GM18858 (cell line): ENCODE data around the gene BYSL.
"Not testable (repeated sequence)": the region's sequence is repeated elsewhere in the genome, so short reads cannot be mapped to it uniquely, and the experiment has no call there.

Experiments
- ATAC-seq: cut with Tn5 transposase; IDR thresholded peaks from one replicate; pipeline ENCODE4 v1.9.1; 2021; ENCODE audit not compliant: unreplicated experiment

The BYSL gene

DNA sequence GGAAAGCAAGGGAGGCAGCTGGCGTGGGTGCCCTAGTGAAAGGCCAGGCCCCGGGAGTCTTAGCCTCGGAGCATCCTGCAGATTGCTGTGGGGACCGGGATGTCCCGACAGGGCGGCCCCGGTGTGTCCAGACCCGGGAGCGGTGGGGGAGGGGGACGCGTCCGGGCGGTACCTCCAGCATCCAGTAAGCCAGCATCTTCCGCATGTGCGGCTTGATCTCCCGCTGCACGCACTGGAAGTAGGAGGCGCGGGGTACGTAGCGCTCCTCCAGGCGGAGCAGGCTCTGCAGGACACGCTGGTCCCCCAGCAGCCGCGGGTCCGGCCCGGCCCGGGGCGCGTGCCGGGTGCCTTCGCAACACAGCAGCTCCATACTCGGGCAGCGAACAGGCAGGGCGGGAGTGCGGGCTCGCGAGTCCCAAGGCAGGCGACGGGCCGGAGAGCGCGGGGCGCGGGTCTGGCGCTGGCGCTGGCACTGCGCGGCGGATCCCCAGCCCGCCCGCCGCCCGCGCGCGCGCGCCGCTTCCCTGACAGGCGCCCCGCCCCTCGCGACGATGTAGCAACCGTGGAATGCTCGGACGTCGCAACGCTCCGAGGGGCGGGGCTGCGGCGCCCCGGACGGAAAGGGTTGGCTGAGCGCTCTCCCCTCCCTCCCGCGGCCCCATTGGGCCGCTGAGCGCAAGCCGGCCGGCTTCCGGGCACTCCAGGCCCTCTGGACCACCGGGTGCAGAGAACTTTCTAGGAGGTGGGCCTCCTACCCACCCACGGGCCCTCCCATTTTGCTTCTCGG lies 20.2 kb downstream of the BYSL start, which contains the start of gene CCND3:
TSS of gene CCND3 (minus strand) at position 529 of the 787 bp plus-strand sequence. CDS start at position 370, 159 bp downstream.
- peak; percentile 78 for ATAC-seq

DNA sequence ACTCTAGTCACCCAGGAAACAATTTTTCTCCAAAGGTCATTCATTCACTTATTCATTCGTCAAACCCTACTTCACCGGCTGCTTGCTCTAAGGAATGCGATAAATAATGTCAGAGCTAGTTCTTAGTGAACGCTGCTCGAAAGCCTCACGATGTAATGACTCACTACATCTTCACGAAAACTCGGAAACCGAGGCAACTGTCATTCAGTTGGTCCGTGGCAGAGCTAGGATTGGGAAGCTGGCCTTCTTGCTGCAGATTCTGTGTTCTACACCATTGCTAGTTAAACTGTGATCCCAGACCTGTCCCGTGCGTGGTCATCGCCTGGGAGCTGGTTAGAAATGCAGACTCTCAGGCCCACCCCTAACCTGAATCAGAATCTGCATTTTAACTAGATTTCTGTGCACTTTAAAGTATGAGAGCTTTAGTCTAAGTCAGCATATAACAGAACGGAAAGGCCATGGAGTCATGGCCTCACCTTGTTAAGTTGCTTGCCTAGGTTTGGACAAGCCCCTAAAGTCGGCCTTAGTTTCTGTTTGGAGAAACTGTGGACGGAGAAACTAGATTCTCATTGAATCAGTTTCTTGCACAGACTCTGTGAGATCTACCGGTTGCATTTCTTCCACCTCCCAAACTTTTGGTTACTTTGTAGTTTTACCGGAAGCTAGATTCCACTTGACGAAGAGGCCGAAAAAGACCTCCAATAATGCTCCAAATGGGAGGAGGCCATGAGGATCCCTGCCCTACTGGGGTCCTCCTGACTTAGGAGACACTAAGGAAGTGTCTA lies 21.0 kb downstream of the BYSL start:
- ATAC-seq = no peak

DNA sequence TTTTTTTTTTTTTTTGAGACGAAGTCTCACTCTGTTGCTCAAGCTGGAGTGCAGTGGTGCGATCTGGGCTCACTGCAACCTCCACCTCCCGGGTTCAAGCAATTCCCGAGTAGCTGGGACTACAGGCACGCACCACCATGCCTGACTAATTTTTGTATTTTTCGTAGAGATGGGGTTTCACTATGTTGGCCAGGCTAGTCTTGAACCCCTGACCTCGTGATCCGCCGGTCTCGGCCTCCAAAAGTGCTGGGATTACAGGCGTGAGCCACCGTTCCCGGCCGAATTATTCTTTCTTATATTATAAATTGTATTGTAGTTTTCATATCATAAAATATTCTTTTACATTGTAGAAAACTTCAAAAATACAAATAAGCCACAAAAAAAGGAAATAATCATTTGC lies 21.6 kb downstream of the BYSL start:
- ATAC-seq = not testable (repeated sequence)

DNA sequence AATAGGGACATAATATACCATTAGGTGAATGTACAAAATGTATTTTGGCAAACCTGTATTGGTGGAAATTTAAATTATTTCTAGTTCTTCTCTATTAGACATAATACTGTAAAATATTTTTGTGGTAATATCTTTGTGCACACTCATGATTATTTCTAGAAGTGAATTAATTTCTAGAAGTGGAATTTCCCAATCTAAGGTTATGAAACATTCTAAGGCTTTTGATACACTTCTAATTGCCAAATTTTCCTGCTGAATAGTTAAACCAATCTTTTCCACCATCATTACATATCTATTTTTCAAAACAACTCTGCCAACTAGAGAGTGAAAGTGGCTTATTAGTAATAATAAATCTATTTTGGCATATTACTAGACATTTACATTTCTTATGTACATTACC lies 22.2 kb downstream of the BYSL start:
- ATAC-seq = no peak

DNA sequence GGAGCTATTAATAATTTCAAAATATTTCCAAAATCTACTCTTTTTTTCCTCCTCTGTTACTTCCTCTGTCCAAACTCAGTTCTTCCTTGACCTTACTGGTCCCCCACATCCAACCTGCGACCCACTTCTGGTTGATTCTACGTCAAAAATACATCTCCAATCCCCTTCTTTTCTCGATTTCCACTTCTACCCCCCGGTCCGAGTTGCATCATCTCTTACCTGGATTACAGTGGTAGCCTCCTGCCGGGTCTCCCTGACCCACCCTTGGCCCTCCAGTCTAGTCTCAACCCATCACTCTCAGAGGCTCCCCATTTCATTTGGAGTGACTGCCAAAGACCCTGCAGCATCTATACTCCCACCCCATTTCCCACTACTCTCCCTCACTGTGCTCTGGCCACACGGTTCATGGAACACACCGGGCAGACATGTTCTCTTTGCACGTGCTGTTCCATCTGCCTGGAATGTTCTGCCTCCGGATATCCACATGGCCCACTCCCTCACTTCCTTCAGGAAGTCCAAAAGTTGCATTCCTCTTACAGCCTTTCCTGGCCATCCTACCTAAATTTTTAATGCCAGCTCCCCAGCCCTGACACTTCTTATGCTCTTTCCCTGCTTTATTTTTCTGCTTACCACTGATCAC lies 26.4 kb downstream of the BYSL start:
- ATAC-seq = no peak

DNA sequence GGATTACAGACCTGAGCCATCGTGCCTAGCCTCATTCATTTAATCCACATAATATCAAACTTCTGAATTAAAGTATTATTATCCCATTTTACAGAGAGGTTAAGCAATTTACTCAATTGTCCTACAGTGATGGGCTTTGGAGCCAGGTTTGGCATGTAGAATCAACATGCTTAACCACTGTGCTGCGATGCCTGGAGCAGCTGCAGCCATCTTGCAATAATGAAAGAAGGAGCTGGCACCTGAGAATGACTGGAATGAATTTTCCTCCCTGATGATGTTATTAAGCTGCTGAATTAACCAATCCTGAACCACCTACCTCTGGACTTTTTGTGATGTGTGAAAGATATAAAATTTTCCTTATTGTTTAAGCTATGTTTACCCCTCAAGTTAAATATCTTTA lies 33.4 kb downstream of the BYSL start:
- no peak for ATAC-seq

DNA sequence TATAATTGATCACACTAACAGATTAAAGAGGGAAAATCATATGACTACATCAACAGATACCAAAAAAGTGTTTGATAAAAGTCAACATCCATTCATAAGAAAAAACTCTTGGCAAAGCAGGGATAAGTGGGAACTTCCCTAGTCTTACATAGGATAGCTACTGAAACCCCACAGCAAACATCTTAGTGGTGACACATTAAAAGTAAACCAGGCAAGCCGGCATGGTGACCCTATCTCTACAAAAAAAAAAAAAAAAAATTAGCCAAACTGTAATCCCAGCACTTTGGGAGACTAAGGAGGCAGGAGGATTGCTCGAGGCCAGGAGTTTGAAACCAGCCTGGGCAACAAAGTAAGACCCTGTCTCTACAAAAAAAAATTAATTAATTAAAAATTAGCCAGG lies 34.1 kb downstream of the BYSL start:
- ATAC-seq = no peak

DNA sequence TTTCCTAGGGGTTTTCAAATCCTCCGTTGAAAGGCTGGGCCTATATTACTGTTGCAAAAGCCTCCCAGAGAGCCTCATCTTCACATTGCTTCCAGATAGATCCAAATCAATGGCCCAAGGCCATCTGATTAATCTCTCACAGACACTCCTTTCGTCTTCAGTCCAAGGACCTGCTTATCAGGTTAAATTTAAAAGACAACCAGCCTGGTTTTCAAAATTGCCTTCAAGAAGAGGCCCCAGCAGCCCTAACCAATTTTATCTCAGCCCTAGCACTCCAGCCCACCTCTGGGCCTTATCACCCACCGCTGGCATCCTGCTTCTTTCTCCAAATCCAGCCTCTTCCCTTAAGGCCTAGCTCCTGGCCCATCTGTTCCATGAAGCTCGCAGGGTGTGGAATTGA lies 35.8 kb downstream of the BYSL start:
- ATAC-seq = no peak

DNA sequence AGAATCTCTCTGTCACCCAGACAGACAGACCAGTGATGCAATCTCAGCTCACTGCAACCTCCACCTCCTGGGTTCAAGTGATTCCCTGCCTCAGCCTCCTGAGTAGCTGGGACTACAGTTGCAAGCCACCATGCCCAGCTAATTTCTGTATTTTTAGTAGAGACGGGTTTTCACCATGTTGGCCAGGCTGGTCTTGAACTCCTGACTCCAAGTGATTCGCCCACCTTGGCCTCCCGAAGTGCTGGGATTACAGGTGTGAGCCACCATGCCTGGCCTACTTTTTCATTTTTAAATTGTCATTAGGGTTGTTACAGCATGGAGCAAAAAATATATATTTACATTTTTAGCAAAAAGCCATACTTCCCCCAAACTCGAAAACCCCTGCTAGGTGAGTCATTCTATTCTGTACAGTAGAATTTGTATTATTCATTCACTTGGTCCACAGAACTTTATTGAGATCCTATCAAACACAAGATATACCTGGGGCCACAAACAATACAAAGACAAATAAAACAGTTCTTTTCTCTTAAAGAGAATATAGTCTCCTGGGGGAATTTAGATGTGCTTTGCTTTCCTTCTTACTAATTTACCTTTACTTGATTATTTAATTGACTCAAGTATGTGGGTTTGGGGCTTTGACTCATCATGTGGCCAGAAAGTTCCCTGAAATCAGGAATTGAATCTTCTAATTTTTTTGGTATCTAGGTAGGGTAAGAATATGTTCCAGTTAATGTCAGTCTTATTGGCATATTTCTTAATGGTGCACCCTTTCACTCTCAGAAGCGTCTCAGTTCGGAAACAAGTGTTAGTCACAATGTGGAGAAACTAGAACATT lies 36.9 kb downstream of the BYSL start:
- ATAC-seq = no peak

DNA sequence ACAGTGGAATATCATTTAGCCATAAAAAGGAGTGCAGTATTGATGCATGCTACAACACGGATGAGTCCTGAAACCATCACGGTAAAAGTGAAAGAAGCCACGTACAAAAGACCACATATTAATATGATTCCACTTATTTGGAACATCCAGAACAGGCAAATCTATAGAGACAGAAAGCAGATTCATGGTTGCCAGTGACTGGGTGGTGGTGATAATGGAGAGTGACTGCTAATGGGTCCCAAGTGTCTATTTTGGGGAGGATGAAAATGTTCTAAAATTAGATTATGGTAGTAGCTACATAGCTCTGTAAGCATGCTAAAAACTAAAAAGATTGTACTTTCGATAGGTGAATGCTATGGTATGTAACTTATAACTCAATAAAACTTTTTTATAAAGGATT lies 38.7 kb downstream of the BYSL start:
- no peak for ATAC-seq

DNA sequence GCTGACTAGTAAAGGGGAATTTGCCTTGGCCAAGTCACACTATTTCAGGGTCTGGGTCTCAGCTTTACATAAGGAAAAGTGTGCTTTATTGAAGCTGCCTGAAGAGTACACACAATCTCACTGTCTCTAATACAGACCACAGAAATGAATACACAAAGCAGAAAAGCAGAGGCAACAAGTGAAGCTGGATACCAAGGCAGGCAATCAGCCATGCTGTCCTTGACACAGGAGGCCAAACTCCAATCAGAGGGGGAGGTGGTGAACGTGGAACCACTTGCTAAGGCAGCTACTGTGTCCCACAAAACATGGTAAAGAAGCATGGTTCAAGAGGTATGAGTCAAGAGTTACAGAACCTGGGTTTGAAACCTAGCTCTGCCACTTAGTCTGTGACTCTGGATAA lies 42.1 kb downstream of the BYSL start:
- no peak for ATAC-seq

DNA sequence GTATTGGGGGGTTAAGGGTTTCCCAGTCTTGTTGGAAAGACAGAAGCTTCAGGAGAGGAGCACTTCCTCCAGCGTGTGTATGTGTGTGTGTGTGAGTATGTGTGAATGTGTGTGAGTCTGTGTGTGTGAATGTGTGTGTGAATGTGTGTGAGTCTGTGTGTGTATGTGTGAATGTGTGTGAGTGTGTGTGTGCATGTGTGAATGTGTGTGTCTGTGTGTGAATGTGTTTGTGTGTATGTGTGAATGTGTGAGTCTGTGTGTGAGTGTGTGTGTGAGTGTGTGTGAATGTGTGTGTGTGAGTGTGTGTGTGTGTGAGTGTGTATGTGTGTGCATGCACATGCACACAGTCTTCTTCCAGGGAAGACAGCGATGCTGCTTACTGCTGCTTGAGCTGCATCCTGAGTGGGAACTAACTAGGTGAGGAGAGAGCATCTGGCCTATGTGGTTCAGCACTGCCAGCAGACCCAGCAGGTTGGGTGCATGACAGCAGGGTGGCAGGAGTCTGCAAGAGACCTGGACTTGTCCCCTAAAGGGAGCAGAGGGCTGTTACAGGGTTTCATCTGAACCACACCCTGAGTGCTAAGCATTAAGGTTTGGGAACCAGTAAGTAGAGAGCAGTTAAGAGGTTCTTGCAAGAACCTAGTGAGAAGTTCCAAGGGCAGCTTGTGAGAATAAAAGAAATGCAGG lies 43.0 kb downstream of the BYSL start:
- no peak for ATAC-seq

DNA sequence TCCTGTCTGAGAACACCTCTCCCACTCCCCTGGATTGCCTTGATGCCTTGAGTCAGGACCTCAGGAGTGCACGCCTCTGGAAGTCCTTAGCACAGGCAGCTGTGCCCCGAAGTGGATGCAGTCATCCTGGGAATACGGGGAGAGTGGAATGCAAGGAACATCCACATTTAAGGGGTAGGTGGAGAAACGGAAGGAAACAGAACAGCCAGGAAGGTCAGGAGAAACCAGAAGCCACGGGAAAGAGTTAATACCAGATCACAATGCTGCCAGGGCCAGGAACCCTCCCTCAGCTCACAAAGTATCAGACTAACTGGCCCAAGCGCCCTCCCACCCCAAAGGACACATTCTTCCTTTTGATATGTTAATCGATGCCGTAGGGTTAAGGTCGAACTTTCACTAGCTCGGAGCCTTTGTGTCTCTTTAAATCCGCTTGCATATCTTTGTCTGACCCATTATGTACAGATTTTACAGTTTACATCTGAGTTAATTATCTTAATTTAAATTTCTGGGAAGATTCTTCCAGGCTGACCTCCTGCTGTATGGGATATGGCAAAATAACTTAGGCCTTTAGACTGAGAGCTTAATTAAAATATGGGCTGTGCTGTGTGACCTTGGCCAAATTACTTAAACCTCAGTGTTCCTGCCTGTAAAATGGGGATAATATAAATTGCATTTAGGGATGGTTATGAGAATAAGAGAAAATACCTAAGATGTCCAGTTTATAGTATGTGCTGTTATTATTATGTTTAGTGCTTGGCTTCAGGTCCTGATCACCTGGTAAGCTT lies 44.3 kb downstream of the BYSL start:
- no peak for ATAC-seq

DNA sequence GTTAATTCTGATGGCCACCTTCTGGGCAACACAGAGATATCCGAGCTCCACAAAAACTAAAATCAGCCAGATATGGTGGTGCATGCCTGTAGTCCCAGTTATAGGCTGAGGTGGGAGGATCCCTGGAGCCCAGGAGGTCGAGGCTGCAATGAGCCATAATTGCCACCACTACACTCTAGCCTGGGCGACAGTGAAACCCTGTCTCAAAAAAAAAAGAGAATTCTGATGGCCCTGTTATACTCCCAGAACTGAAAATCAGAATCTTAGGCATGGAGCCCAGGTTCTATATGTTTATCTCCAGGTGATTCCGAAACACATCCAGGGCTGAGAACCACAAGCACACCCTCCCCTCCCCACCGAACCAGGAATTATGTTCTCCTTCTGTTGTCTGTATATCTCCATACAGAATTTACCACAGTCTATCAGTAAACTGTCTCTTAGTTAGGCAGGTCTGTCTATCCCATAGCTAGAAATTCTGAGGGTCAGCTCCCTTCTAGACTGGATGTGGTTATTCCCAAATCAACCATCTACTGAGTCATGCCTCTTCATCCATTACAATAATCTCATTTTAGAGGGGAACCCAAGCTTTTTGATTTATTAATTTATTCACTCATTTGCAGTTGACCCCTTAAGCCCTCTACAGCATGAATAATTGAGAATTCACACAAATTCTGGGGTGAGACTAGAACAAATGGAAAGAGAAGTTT lies 45.1 kb downstream of the BYSL start:
- no peak for ATAC-seq

DNA sequence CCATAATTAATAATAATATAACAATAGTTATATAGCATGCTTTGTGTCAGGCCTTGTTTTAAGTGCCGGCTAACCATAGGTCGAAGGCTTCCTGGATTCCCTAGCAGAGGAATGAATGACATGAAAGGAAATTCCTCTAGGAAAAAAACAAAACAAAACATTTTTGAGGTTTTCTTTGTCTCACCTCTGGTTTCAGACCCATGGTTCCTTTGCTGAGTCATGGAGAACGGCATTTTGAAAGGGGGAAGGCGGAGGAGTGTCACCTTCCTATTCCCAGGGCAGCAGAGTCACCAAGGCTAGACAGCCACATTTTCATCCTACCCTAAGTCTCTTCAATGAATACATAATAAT lies 45.6 kb downstream of the BYSL start:
- no peak for ATAC-seq

DNA sequence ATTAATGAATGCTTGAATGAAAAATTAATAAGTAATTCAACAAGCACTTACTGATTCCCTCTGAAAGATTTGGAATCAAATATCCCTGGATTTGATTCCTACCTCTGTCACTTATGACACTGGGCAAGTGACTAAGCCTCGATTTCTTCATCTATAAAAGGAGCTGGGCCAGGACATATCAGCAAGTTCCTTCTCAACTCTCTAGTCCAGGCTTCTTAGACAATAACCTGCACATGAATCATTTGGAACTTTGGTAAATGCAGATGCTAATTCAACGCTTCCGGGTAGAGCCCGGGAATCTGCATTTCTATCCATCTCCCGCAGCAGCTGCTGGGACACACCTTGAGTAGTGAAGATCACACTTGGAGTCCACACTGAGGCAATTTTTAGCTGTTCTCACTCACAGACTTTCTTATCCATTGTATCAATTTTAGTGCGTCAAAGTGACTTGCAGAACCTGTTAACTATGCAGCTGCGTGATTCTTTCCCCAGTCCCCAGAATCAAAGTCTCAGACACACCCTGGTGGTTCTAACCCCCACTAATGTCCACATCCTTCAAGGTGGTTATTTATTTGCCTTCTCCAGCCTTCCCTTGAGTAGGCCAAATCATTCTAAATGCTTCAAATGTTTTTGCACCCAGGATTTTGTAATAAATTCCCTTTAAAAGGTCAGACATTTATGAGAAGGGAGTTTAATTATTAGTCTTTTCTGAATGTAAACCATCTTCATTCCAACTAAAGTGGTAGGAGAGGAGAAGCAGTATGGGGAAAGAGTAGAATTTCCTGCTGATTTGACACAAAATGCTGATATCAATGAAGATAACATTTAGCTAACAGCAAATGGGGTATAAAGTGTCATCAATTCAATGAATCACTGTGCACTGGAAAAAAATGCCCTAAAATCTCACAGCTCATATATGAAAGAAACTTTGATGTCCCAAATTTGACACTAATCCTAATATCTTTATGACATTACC lies 46.3 kb downstream of the BYSL start:
- ATAC-seq = no peak

DNA sequence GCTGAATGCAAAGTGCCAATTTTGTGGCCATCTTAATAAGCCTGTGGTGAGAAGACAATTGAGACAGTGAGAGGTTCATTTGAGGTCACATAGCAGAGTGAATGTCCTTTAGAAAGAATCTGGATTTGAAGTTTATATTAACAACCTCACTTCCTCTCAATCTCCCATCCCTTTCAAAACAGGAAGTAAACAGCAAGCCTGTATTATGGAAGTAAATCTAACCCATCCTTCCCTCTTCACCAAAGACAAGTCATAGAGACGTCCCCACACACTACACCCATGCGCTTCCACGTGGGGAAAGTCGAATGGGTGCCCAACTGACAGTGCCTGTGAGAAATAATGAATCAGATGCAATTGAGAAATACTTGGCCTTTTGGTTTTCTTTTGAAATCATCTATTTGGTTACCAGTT lies 49.1 kb downstream of the BYSL start:
- no peak for ATAC-seq

DNA sequence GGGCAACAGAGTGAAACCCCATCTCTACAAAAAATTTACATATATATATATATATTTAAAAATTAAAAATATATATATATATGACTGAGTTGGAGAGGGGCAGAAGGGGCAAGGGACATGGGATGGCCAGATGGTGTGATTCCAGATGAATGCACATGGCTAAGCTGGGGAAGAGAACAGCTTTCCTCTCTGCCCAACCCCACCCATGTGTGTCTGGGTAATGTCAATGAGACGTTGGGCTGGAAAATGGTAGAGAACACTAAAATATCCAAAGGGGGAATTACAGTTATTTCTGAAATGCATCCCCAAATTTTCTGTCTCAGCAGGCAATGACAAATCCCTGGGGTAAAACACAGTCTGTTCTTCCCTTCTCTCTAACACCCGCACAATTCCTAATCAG lies 51.5 kb downstream of the BYSL start:
- no peak for ATAC-seq
